ENCODE data around the gene PKIB.
"Not testable (repeated sequence)": the region's sequence is repeated elsewhere in the genome, so short reads cannot be mapped to it uniquely, and the experiment has no call there.

PKIB gene, protein sequence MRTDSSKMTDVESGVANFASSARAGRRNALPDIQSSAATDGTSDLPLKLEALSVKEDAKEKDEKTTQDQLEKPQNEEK

DNA sequence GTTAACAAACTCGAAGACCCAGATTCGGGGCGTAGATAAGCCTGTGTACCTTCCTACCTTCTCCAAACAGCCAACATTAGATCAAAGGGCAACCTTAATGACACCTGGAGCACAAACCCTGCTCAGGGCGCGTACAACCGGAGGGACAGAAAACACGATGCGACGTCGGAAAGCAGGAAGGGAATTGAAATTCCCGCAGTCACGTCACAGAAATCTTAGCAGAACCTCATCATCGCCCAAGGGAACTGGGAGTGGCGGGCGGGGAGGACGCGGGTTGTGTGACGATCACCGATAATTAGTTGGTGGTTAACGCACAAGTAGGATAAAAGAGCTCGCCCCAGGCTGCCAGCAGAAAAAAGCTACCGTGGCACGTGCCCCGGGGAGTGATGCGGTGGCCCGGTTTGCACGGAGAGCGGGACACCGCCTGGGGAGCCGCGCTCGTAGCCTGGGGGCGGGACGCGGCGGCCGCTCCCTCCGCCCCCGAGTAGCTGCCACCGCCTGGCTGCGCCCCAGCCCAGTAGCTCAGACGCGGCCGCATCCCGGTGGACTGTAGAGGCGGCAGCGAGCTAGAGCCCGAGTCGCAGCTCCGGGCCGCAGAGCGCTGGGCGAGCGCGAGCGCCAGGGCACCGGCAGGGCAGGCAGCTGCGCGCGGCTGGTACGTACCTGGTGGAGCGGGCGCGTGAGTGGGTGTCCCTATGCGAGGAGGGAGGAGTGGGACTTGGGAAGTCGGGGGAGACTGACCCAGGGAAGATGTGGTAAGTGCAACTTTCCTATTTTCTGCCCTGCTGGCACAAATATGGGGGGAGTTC is at the start of gene PKIB:
PKIB (plus strand) TSS at position 525 of the 809 bp plus-strand sequence. CDS start 107,390 bp downstream, outside the sequence.
- peak; percentile 78 for DNase-seq

DNA sequence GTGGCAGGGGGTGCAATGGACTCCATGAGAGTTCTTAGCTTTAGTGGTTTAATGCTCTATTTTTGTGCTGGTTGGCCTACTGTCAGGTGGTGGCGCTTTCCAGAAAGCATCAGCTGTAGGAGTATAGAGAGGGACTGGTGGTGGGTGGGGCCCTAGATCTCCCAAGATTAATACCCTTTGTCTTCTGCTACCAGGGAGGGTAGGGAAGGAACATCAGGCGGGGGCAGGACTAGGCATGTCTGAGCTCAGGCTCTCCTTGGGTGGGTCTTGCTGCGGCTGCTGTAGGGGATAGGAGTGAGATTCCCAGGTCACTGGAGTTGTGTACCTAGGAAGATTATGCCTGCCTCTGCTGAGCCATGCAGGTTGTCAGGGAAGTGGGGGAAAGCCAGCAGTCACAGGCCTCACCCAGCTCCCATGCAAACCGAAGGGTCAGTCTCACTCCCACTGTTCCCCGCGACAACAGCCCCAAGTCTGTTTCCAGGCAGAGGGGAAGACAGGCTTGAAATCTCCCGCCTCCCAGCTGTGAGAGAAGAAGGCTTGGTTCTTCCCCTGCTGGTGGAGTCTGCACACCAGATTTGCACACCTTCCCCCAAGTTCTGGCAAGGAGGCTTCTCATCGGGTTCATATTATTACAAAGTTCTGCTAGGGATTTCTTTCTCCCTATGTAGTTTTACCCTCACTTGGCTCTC is 46.7 kb upstream of the PKIB start:
- no peak for DNase-seq

DNA sequence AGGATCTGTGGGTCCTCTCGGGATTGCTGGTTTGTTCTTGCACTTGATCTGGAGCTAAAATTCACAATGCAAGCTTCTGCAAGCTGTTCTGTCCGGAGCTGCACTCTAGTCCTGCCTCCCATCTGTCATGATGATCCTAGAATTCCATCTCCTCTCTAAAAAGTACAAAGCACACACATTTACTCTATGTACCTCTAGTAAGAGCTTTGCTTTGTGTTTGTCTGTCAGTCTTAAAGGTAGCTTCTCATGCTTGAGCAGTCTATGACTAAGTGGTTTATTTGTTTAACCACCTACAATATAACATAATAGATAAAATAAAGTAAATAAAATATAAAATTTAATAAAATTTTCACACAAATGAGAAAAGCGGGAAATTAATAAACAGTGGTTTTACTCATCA is 46.0 kb upstream of the PKIB start:
- no peak for DNase-seq

DNA sequence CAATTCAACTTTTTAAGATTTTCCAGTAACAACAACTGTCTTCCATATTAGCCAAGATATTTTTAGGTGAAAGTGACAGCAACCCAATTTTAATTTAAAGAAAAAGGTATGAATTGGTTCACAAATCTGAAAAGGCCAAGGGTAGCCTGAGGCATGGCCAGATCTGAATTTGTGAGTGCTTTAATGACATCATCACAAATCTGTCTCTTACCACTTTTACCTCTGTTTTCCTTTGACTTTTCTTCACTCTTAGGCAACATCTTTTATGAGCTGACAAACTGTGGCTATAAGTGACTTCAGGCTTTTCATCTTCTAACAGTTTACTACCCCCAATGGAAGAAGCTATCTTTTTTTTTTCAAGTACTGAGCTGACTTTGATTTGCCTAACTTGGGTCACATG is 44.5 kb upstream of the PKIB start:
- no peak for DNase-seq

DNA sequence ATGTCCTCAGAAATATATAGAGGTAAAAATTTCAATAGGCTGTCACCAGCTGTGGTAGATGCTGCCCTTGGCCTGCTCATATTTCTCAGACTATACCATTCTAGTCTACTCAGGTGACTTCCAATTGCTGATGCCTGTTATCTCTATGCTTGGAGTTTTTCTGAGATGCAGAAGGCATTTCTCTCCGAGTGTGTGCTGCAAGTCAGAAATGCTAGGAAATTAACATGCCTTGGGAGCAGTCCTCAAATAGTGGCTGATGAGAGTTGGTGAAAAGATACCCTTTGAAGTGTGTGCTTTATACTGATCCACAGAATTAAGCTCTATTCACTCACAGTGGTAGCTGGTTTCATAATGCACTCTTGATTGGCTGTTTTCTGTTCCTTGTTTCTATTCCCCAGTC is 43.2 kb upstream of the PKIB start:
- no peak for DNase-seq

DNA sequence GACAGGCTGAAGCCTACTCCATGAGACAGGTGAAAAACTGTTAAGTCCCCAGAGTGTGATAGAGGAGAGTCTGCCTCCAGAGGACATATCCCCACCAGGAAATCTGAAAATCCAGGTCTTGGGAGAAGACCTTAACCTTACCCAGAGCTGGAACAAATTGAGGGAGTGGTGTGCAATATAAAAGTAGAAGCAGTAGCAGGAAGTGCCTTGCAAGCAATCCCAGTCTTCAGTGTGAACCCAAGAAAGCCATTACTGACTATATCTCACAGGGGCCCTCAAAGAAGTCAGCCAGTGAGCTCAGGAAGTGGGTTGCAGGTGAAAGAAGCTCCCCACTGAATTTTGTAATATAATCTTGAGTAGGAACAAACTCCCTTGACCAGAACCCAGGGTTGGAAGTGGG is 41.9 kb upstream of the PKIB start:
- DNase-seq = no peak

DNA sequence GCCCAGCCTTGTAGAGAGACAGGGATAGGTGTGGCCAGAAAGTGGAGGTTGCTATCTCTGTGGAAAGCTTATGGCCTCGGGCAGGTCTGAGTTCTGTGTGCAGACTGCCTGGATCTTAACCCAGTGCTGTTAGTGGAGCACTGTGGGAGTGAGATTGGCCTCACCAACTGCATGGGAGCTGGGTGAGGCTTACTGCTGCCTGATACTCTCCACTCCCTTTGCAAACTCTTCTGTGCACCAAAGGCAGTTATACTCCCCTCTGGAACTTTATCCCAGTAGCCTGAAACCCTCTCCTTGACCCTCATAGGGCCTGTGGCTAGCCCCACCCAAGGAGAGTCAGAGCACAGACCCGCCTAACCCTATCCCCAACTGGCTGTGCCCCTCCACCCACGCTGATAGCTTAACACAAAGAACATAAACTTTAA is 41.4 kb upstream of the PKIB start:
- no peak for DNase-seq

DNA sequence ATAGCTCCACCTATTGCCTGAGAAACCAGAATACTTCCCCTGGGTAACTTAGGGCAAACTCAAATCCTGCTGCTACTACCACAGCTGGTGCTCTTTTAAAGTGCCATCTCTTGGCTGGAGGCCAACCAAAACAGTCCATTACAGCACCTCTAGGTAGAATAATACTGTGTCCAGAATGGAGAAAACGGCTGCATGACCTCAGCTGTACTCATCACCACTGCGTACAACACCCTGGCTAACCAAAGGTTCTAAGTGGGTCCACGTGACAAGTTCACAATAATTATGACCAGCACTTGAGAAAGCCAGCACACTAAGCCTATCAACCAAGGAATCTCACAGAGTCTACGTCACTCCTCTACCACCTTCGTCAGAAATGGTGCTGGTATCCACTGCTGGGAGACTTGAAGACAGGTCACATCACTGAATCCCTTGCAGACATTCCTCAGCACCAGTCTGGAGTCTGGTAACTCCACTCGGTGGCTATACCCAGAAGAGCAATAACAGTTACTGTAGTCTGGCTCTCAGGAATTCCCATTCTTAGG is 40.9 kb upstream of the PKIB start:
- no peak for DNase-seq

DNA sequence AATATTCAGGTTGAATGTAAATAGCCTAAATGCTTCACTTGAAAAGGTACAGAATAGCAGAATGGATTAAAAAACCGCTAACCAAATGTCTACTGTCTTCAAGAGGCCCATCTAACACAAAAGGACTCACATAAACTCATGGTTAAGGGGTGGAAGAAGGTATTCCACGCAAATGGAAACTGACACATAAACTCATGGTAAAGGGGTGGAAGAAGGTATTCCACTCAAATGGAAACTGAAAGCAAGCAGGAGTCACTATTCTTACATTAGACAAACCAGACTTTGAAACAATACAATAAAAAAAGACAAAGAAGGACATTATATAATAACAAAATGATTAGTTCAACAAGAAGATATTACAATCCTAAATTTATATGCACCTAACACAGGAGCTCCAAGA is 38.3 kb upstream of the PKIB start:
- DNase-seq = no peak

DNA sequence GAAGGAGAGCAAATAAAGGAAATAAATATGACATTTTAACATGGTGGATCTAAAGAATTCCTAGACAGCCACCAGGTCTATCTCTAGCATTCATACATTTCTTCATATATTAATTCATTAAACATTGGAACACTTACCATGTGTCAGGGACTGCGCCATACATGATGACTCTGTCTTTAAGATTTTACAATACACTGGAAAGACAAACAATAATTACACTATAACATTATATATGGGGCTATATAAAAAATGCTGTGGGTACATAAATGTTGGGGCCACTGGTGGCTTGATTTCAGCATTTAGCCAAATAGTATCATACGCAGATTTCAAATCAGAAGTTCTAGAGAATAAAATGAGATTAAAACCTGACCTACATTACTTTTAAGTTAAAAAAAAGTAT is 33.3 kb upstream of the PKIB start:
- no peak for DNase-seq

DNA sequence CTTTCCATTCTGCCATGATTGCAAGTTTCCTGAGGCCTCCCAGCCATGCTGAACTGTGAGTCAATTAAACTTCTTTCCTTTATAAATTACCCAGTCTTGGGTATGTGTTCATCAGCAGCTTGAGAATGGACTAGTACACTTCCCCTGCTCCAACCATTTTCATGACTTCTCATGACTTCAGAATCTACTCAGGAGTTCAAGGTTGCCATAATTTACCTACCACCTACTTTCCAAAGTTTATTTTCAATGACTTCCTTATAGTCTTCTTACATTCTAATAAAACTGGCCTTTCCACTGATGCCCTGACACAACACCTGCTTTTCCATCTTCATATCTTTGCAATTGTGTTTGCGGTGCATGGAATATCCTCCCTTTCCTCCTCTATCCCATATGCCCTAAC is 31.2 kb upstream of the PKIB start:
- DNase-seq = no peak

DNA sequence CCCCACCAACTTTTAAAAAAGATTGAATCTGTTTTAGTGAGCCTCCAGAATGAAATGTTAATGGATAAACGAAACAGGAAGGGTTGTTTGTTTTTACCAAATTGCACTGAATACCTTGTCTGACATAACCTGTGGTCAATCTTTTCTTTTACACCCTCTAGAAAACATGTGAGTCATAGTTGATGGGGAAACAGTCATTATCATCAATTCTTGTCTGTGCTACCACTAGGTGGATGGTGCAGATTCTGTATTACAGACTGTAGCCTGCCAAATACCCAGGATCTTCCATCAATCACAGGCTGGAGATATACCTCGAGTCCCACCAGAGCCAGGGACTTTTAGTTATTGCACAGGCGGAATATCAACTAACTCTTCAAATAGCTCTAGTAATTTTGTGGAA is 29.5 kb upstream of the PKIB start:
- no peak for DNase-seq

DNA sequence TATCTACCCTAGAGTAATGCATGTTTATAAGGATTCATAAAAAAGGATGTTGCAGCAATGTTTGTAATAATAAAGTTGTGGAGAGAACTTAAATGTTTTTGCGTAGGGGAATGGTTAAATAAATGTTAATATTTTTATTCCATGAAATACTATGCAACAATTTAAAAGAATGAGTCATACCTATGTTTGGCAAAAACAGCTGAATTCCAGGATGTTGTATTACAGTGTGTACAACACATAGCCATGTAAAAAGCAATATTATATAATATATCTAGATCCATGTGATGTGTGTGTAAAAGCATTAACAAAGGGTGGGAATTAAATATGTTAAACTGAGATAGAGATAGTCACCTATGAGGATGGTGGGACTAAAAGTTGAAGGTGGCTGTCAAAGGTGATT is 21.1 kb upstream of the PKIB start:
- DNase-seq = no peak

DNA sequence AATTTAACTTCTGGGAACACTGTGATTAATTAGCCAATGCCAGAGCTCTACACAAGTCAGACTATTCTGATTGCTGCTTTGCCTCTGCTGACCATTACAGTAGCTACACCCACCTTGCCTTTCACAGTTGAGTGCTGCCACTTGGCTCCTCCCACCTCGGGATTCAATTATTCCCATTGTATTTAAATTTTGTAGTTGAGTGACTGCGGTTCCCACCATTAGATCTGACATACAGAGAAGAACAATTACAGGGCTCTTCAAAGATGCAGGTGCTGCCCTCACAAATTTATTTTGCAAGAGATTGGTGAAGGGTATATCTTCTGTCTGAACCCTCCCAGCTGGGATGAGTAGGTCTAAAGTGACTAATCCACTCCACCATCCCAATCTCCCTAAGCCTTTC is 11.9 kb upstream of the PKIB start:
- not testable (repeated sequence) for DNase-seq

DNA sequence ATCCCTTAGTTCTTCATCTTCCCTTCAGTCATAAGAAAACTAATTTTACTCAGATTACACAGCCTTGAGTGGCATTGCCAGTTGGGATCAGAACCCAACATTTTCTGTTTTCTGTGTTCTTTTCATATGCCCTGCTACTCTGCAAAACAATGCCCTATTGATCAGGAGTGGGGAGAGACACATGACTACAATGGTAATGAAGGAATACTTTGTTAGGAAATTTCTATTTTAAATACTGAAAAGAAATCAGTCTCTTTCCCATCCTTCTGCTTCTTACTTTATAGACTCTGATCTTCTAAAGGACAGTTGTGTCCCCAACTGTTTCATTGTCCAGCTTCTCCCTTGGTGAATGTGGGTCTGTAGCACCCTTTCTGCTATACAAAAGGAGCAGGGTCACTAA is 5.5 kb upstream of the PKIB start:
- no peak for DNase-seq

DNA sequence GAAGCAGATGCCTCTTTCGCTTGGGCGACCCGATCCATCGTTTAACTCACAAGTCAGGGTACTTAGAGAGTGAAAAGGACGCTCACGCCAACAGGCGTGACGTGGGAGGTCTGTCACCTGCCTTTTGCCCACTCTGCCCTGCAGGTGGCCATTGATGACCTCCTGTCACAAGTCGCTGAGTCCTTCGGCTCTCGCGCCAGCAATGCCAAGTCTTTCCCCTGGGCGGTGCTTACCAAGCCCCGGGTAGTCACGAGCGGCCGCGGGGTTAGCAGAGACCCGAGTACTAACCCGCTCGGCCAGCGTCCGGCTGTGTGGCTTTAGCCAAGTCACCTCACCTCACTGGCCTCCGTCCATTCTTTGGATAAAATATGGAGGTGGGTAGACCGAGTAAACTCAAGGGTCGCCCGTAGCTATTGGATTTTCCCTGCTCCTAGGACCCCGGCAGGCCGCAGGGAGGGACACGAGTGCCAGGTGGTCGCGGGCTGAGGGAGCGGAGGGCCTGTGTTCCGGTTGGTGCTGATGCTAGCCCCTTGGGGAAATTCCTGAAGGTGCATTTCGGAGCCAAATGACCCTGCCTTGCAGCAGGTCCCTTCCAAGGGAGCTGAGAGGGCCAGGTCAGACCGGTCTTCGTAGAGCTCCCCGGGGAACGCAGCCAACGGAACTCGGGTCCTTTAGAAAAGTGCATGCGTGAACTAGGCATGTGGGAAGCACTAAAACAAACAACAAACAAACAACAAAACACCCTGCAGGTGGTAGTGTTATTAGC is 668 bp downstream of the PKIB start:
- DNase-seq = no peak

DNA sequence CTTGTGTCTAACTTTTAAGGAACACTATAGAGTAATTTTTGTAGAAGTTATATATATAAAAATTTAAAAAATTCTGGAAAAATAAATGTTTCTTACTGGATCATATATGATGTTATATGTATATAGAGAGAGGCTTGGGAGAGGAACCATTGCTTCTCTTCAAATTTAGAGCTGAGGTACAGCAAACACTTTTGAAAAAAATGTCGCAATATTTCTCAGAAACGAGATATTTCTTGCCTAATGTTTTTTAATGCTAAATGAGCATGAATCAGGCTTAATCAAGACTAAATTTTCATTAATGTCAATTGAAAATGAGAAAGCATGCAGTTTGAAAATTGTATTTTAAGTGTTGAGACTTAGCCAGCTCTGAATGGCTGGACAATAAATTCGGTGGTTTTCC is 2.6 kb downstream of the PKIB start:
- DNase-seq = no peak

DNA sequence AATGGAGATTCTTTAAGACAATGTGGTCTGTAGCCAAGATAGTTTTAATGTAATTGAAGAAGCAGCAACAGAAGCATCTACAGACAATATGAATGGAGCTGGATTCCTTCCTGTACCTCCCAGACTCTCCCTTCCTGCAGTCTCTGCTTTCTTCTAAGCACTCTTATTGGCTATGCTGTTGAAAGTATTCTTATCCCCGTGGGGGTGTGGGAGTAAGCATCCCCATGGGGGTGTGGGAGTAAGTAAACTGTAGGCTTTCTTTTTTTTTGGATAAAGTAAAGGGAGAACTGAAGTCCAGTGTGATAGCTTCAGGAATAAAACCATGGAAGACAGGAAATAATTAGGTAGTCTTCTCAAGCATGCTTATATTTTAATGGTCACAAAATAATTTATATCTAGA is 4.1 kb downstream of the PKIB start:
- DNase-seq = no peak

DNA sequence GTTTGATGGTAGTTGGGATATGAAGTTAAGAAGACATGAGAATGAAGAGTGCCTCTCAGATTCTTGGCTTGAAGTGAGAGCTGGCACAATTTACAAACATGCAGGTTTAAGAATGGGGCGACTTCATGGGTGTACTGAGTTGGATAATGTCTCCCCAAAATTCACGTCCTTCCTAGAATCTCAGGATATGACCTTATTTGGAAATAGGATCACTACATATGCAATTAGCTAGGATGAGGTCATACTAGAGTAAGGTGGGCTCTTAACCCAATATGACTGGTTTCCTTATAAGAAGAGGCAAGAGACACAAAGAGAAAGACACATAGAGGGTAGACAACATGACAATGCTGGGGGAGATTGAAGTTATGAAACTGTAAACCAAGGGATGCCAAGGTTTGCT is 5.2 kb downstream of the PKIB start:
- no peak for DNase-seq

DNA sequence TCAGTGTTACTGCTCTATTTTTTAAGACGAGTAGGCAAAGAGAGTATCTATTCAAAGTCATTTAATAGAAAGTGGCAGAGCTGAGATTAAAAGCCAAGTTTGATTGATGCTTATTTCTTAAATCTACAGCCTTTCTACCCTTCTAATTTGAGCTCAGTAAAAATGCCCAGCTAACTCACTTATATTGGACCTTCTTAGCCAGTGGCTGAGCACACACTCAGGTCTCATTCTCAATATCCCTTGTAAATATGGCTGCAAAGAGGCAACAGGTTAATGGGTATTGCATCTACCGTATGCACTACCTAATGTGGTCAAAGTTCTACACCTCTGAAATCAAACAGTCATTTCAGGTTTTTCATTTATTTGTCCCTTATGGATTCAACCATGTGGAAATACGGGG is 6.7 kb downstream of the PKIB start:
- no peak for DNase-seq

DNA sequence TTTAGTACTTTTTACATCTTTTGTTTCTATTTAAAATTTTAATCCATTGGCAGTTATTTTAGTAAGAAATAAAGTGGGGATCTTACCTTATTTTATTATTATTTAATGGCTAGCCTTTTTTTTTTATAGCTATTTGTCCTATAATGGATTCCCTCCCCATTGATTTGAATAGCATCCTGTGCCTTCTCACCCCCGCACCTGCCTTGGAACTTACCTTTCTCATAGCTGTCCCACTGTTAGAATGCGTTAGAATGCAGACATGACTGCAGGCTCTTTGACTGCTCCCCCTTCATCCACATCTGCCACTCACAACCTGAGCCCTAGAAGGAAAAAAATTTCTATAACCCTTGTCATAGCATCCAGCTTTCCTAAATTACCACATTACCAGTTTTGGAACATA is 9.1 kb downstream of the PKIB start:
- DNase-seq = no peak

DNA sequence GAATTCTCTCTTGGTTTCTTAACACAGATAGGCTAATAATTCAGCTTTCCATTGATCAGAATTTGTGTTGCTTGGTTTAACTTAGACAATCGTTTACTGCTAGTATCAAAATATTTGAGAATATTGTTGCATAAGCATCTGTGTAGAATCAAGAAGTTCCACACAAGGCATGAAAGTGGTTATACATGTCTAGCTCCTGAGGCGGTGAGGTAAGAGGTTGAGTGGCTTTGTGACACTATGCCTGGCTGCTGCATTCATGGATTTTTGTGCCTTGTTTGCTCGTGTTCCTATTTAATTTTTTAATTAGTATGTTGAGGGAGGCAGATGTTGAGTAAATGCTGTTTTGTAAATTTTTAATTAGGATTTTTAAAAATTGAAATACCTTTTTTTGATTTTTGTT is 10.2 kb downstream of the PKIB start:
- DNase-seq = no peak

DNA sequence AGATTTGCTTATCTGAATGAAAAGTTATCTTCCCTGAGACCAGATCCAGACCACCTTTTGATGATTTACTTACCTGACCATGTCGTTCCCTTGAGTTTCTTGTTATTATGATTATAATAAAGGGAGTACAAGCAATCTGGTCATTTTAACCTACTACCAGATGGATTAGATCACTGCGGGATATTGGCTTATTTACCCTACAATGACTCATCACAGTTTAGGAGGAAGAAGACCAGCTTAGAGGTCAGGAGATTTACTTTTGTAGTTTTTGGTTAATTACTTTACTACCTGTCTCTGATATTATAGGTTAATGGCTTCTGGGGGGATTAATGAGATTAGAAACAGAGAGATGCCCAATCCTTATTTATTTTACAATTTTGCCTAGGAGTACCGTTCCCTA is 10.7 kb downstream of the PKIB start:
- DNase-seq = no peak
